Spleen (tissue), 7 donors: ENCODE measurements around the gene POLR3E.

Source experiments
- CTCF ChIP-seq, 11 experiments: fragments of 200-600 bp in 7 of 11; fragments of 450-650 bp in 4 of 11; sonication (generic) in 4 of 11; IDR thresholded peaks in 8 of 11; conservative IDR thresholded peaks in 3 of 11; 1 replicate in 7 of 11; 2 replicates in 4 of 11; pipeline versions ENCODE4 v1.4.0 to v1.8.0; 2016 to 2021; ENCODE audit warnings: antibody characterized with exemption in 11 of 11, inconsistent platforms in 4 of 11, mild to moderate bottlenecking in 1 of 11
- POLR2A ChIP-seq, 3 donors: fragments of 450-650 bp; IDR thresholded peaks; one replicate each; pipeline ENCODE4 v1.5.1; 2017; ENCODE audit warnings: antibody characterized with exemption in 3 of 3, mild to moderate bottlenecking in 1 of 3
- POLR2AphosphoS5 ChIP-seq, 3 donors: sonication (generic); formaldehyde crosslinking; IDR thresholded peaks; one replicate each; pipeline ENCODE4 v1.5.1; 2017; ENCODE audit warnings: antibody characterized with exemption in 3 of 3
- donor health status: DM: no; HTN: no; CAD: no; lungs with moderate emphysema.
- donor health status: DM: no; HTN: no; CAD: no.
- donor health status: DM: no; HTN: no; CAD: no.

GRCh38 chr16:22375963-22376640, 78.9 kb downstream of the POLR3E start:
- TF ChIP-seq CTCF (IDR thresholded peaks at IDR 0.05 in 8 of 11, conservative IDR thresholded peaks at IDR 0.05 in 3 of 11) = no peak
- TF ChIP-seq POLR2A (IDR thresholded peaks at IDR 0.05) = no peak
- TF ChIP-seq POLR2AphosphoS5 (IDR thresholded peaks at IDR 0.05) = no peak
